CD4-positive, alpha-beta memory T cell (primary cell): Measurements from ENCODE around the gene FMO4. TPM values are rescaled to one million over a fixed set of nuclear protein-coding genes. Genes with fewer than 3 reads are reported as not detected.
"Not testable (repeated sequence)": the region's sequence is repeated elsewhere in the genome, so short reads cannot be mapped to it uniquely, and the experiment has no call there.

Experiments
- CTCF ChIA-PET: fragments of 350-600 bp; sonication (Branson Sonifier 250); formaldehyde crosslinking; loops from one replicate; lab custom pipeline; 2021; ENCODE audit warnings: inconsistent platforms; ENCODE audit not compliant: partially characterized antibody; lab: Charles Lee
- POLR2A ChIA-PET: fragments of 350-600 bp; sonication (Branson Sonifier 250); formaldehyde crosslinking; loops from one replicate; lab custom pipeline; 2021; ENCODE audit not compliant: partially characterized antibody; lab: Charles Lee
- DNase-seq, 5 donors: peaks; one replicate each; pipeline versions ENCODE4 v3.0.0 to v3.0.0-alpha.2; 2020 to 2022; ENCODE audit warnings: mixed read lengths in 1 of 5
- H3K27ac ChIP-seq: one replicate; pipeline ENCODE4 v1.7.0; 2013; ENCODE audit warnings: low read depth, low read length
- H3K27me3 ChIP-seq: 2 replicates; pipeline ENCODE4 v1.7.0; 2013; ENCODE audit warnings: mild to moderate bottlenecking, low read length, moderate library complexity; ENCODE audit not compliant: insufficient read depth
- H3K36me3 ChIP-seq: 2 replicates; pipeline ENCODE4 v1.7.0; 2013; ENCODE audit warnings: mild to moderate bottlenecking, low read length, moderate library complexity; ENCODE audit not compliant: insufficient read depth
- H3K4me1 ChIP-seq: 2 replicates; pipeline ENCODE4 v1.7.0; 2013; ENCODE audit warnings: mild to moderate bottlenecking, low read length, moderate library complexity; ENCODE audit not compliant: insufficient read depth
- H3K4me3 ChIP-seq, 2 donors: one replicate each; pipeline ENCODE4 v1.7.0; 2013; ENCODE audit warnings: low read length in 2 of 2, mild to moderate bottlenecking in 1 of 2
- H3K9me3 ChIP-seq, 2 donors: one replicate each; pipeline ENCODE4 v1.7.0; 2013; ENCODE audit warnings: low read length in 2 of 2, control low read depth in 1 of 2; ENCODE audit not compliant: control insufficient read depth in 1 of 2
- H3K27ac Mint-ChIP-seq, 7 donors: one replicate each; pipeline ENCODE4 v1.8.0; 2020 to 2021; ENCODE audit warnings: mixed read lengths in 7 of 7, mild to moderate bottlenecking in 6 of 7, inconsistent platforms in 3 of 7, moderate library complexity in 3 of 7
- H3K27me3 Mint-ChIP-seq, 2 donors: one replicate each; pipeline ENCODE4 v1.8.0; 2020 to 2021; ENCODE audit warnings: mixed read lengths in 2 of 2
- H3K36me3 Mint-ChIP-seq, 2 donors: one replicate each; pipeline ENCODE4 v1.8.0; 2020 to 2021; ENCODE audit warnings: mixed read lengths in 2 of 2, inconsistent platforms in 1 of 2, mild to moderate bottlenecking in 1 of 2
- H3K4me1 Mint-ChIP-seq, 4 donors: one replicate each; pipeline ENCODE4 v1.8.0; 2020 to 2021; ENCODE audit warnings: mixed read lengths in 4 of 4, mild to moderate bottlenecking in 1 of 4
- H3K4me3 Mint-ChIP-seq, 8 donors: one replicate each; pipeline ENCODE4 v1.8.0; 2020 to 2021; ENCODE audit warnings: mixed read lengths in 8 of 8, mild to moderate bottlenecking in 7 of 8, moderate library complexity in 6 of 8, inconsistent platforms in 3 of 8
- H3K9me3 Mint-ChIP-seq, 8 donors: one replicate each; pipeline ENCODE4 v1.8.0; 2020 to 2021; ENCODE audit warnings: mixed read lengths in 8 of 8, mild to moderate bottlenecking in 5 of 8, inconsistent platforms in 3 of 8, moderate library complexity in 1 of 8
- intact Hi-C: fragments of 100-400 bp; cut with micrococcal nuclease; formaldehyde crosslinking; loops from one replicate; pipeline ENCODE4 v1.15.1; 2023
- polyA plus RNA-seq, 2 donors: library from polyadenylated mRNA; unstranded; fragments of 300-500 nt; fragmentation: Illumina TruSeq; gene quantifications; one replicate each; pipeline ENCODE4 v1.2.3, GENCODE V29; 2021
- total RNA-seq, 2 experiments: library from RNA; stranded (reverse); gene quantifications; one replicate each; pipeline ENCODE4 v1.2.3, GENCODE V29; 2021

FMO4 gene
- total and polyA plus RNA-seq, 4 experiments from 2014 or later = 1.8 to 3.6 (median 2.9) TPM

DNA sequence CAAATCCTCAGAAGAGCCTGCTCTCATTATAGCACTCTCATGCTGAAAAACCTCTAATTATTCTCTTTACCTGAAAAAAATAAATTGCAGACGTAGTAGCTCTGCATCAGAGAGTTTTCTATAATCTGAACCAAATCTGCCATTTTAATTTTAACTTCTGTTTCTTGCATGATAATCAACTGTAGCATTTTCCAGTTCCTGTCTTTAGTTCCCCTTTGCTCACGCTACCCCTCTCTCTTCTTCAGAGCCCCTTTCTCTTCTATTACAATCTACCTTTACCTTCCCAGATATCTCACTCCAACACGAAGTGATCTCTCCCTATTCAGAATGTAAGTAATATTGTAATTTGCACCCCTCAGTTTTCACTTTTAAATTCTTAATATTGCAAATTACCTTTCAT lies 34.3 kb upstream of the FMO4 start:
- H3K27me3 ChIP-seq = no peaks in the 10 kb centered on the region
- no peaks in the 10 kb centered on the region for H3K4me1 ChIP-seq
- H3K4me3 Mint-ChIP-seq = no peak overlapping the region
- no peaks in the 10 kb centered on the region for H3K9me3 Mint-ChIP-seq
- no peaks in the 10 kb centered on the region for H3K4me1 Mint-ChIP-seq
- H3K9me3 ChIP-seq = no peaks in the 10 kb centered on the region
- intact Hi-C loops = no loop called here
- H3K27ac Mint-ChIP-seq = no peak overlapping the region
- ChIA-PET POLR2A (no interaction called here), CTCF (interaction anchor here (1.6 kb wide), 1 partner anchor 14 kb away, joined by 5 read pairs; no protein-coding TSS in a partner anchor)
- no peaks in the 10 kb centered on the region for H3K36me3 ChIP-seq
- H3K4me3 ChIP-seq = no peak overlapping the region
- no peak overlapping the region for H3K27ac ChIP-seq
- H3K27me3 Mint-ChIP-seq = peaks cover 7 to 18% of the 10 kb centered on the region in 2 donors
- H3K36me3 Mint-ChIP-seq = no peaks in the 10 kb centered on the region
- no peak for DNase-seq

DNA sequence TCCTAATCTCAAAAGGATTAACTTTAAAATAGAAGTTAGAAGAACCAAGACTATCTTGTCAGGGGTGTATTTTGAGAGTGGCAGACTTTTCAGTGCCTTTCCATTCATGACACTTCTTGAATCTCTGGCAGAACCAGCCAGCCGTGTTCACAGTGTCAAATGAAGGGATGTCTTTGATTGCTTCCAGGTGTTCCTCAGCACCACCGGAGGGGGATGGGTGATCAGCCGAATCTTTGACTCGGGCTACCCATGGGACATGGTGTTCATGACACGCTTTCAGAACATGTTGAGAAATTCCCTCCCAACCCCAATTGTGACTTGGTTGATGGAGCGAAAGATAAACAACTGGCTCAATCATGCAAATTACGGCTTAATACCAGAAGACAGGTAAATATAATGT lies 33.4 kb upstream of the FMO4 start:
- intact Hi-C loops = no loop called here
- H3K9me3 ChIP-seq = no peaks in the 10 kb centered on the region
- H3K36me3 Mint-ChIP-seq = no peaks in the 10 kb centered on the region
- H3K4me3 ChIP-seq = no peak overlapping the region
- H3K36me3 ChIP-seq = no peaks in the 10 kb centered on the region
- H3K27ac Mint-ChIP-seq = no peak overlapping the region
- ChIA-PET CTCF (interaction anchor here (1.2 kb wide), 1 partner anchor 12 kb away, joined by 3 read pairs; no protein-coding TSS in a partner anchor), POLR2A (no interaction called here)
- no peak overlapping the region for H3K4me3 Mint-ChIP-seq
- no peaks in the 10 kb centered on the region for H3K9me3 Mint-ChIP-seq
- no peaks in the 10 kb centered on the region for H3K4me1 Mint-ChIP-seq
- DNase-seq = no peak
- no peak overlapping the region for H3K27ac ChIP-seq
- H3K27me3 ChIP-seq = no peaks in the 10 kb centered on the region
- peaks cover 4 to 22% of the 10 kb centered on the region in 2 donors for H3K27me3 Mint-ChIP-seq
- no peaks in the 10 kb centered on the region for H3K4me1 ChIP-seq

DNA sequence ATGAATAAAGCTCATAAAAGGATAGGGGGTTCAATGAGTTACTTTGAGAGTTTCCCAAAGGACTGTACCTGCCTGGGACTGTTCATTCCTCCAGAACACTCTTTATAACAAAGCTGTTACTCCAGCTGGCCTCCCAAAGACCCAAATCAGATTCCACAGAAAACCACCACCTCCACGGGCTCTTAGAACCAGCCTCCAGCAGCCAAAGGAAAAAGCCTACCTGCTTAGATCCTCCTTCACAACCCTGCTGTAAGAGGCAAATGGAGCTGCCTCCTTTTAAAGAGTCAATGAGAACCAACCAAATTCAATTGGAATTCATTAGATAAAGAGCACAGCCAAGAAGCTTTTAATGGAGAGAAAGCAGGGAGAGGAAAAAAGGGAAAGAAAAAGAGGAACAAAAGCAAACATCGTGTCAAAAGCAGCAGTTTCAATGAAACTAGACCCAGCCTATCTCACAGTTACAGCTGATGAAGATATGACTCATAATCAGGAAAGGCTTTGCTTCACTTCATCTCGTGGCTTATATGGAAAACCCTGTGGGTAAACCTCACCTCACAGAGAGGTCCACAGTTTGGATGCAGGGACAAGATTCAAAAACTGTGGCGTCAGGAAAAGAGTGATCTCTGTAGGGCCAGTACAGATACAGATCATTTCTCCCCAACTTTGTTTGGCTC lies 27.8 kb upstream of the FMO4 start:
- Histone ChIP-seq H3K4me1 (no peaks in the 10 kb centered on the region), H3K27me3 (no peaks in the 10 kb centered on the region), H3K27ac (no peak overlapping the region), H3K9me3 (no peaks in the 10 kb centered on the region), H3K4me3 (no peak overlapping the region), H3K36me3 (no peaks in the 10 kb centered on the region)
- H3K36me3 Mint-ChIP-seq = no peaks in the 10 kb centered on the region
- H3K27ac Mint-ChIP-seq = no peak overlapping the region
- H3K9me3 Mint-ChIP-seq = no peaks in the 10 kb centered on the region
- intact Hi-C loops = no loop called here
- ChIA-PET CTCF (interaction anchor here (1.7 kb wide), 1 partner anchor 28 kb away, joined by 7 read pairs; the partner anchor contains the start of gene FMO4), POLR2A (no interaction called here)
- peaks cover 5 to 16% of the 10 kb centered on the region in 2 donors for H3K27me3 Mint-ChIP-seq
- no peak for DNase-seq
- H3K4me3 Mint-ChIP-seq = no peak overlapping the region
- H3K4me1 Mint-ChIP-seq = no peaks in the 10 kb centered on the region

DNA sequence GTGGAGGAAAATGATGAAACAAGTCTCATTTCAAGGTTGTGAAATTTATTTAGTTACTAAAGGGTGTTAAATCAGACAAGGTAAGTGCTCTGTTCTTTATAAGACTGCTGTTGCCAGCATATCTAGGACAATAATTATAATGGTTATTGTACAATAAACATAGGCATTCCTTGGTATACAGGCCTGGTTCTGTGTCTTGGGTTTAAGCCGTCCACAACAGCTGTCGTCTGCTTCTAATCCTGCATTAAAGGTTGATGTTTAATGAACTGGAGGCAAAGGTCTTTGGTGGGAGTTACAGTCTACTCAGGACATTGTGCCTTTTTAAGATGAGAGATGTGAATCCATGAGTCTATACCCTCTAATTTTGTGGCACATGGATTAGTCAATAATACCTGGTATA lies 23.4 kb upstream of the FMO4 start:
- H3K27ac Mint-ChIP-seq = no peak overlapping the region
- H3K27ac ChIP-seq = no peak overlapping the region
- H3K27me3 ChIP-seq = no peaks in the 10 kb centered on the region
- no peaks in the 10 kb centered on the region for H3K9me3 ChIP-seq
- intact Hi-C loops = no loop called here
- no peaks in the 10 kb centered on the region for H3K36me3 ChIP-seq
- DNase-seq = no peak
- ChIA-PET CTCF (no interaction called here), POLR2A (no interaction called here)
- no peaks in the 10 kb centered on the region for H3K36me3 Mint-ChIP-seq
- no peaks in the 10 kb centered on the region for H3K4me1 Mint-ChIP-seq
- no peak overlapping the region for H3K4me3 Mint-ChIP-seq
- no peaks in the 10 kb centered on the region for H3K4me1 ChIP-seq
- H3K9me3 Mint-ChIP-seq = peaks cover 0 to 3% (median 0%) of the 10 kb centered on the region in 8 donors
- no peak overlapping the region for H3K4me3 ChIP-seq
- peaks cover 6 to 13% of the 10 kb centered on the region in 2 donors for H3K27me3 Mint-ChIP-seq

DNA sequence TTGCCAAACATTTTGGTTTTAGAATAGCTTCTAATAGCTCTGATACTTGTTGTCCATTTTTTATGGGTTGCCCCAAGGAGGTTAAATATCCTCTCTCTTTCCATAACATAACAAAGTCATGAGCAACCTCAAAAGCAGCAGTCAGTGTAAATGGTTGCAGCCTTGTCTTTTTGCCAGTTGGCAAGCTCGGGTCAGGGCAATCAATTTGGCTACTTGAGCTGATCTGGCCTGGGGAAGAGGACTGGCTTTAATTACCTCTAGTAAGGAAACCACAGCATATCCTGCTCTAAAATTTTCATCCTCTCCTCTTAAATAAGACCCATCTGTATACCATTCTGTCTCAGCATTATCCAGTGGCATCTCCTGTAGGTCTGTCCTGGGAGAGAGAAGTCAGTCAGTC lies 21.2 kb upstream of the FMO4 start:
- Mint-ChIP-seq H3K27me3 (peaks cover 7 to 19% of the 10 kb centered on the region in 2 donors), H3K4me1 (no peaks in the 10 kb centered on the region), H3K27ac (no peak overlapping the region), H3K4me3 (no peak overlapping the region), H3K9me3 (peaks cover 0 to 4% (median 1%) of the 10 kb centered on the region in 8 donors), H3K36me3 (no peaks in the 10 kb centered on the region)
- no peaks in the 10 kb centered on the region for H3K4me1 ChIP-seq
- H3K36me3 ChIP-seq = no peaks in the 10 kb centered on the region
- no peak for DNase-seq
- H3K4me3 ChIP-seq = no peak overlapping the region
- H3K9me3 ChIP-seq = no peaks in the 10 kb centered on the region
- H3K27ac ChIP-seq = no peak overlapping the region
- POLR2A ChIA-PET = interaction anchor here (0.5 kb wide), 1 partner anchor 99 kb away, joined by 3 read pairs; no protein-coding TSS in a partner anchor
- H3K27me3 ChIP-seq = no peaks in the 10 kb centered on the region
- CTCF ChIA-PET = interaction anchor here (0.6 to 1.6 kb wide), 4 partner anchors 11 to 120 kb away, joined by 3 to 5 read pairs (median 3); no protein-coding TSS in a partner anchor
- intact Hi-C loops = no loop called here

DNA sequence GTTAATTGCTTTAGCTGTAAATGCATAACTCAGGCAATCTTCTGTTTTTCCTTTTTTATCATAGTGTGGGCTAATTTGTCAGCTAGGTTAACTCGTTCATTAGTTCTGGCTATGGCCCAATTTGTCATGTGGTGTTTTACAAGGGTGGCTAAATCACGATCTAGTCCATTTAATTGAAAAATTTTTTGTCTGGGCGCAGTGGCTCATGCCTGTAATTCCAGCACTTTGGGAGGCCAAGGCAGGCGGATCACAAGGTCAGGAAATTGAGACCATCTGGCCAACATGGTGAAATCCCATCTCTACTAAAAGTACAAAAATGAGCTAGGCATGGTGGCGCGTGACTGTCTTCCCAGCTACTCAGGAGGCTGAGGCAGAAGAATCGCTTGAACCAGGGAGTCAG lies 18.6 kb upstream of the FMO4 start:
- H3K27ac ChIP-seq, H3K36me3 ChIP-seq, H3K36me3 Mint-ChIP-seq, H3K9me3 ChIP-seq, H3K4me1 ChIP-seq, H3K4me3 ChIP-seq, DNase-seq, POLR2A ChIA-PET, intact Hi-C loops, H3K27ac Mint-ChIP-seq, H3K4me1 Mint-ChIP-seq, H3K27me3 ChIP-seq, H3K4me3 Mint-ChIP-seq: not testable (repeated sequence)
- peaks cover 4 to 23% (median 17%) of the 10 kb centered on the region in 8 donors for H3K9me3 Mint-ChIP-seq
- CTCF ChIA-PET = interaction anchor here (1.4 kb wide), 2 partner anchors 18 to 22 kb away, joined by 3 to 4 read pairs; partner anchors contain the start of gene FMO4
- H3K27me3 Mint-ChIP-seq = peaks cover 13 to 18% of the 10 kb centered on the region in 2 donors

DNA sequence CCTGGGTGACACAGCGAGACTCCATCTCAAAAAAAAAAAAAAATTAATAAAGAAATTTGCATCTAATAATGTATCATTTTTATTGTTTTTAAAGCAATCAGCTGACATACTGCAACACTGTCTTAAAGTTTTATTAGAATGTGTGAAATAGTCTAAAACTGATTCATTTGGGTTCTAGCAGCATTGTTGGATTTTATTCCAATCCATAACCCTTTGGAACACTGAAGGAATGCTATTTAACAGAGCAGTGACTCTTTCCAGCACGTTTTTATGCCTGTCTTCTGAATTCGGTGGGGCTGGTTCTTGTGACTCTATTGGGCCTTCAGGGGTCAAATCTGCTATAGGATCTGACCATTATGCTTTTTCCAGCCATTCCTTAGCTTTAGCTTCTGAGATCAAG lies 18.2 kb upstream of the FMO4 start:
- ChIA-PET CTCF (interaction anchor here (0.9 to 1.4 kb wide), 3 partner anchors 18 to 50 kb away, joined by 3 to 4 read pairs (median 3); partner anchors contain the start of gene FMO4), POLR2A (no interaction called here)
- Mint-ChIP-seq H3K27ac (no peak overlapping the region), H3K4me3 (no peak overlapping the region), H3K27me3 (peaks cover 13 to 18% of the 10 kb centered on the region in 2 donors), H3K36me3 (peaks cover 0 to 2% of the 10 kb centered on the region in 2 donors), H3K9me3 (peaks cover 4 to 27% (median 19%) of the 10 kb centered on the region in 8 donors), H3K4me1 (no peaks in the 10 kb centered on the region)
- DNase-seq = no peak
- Histone ChIP-seq H3K27ac (no peak overlapping the region), H3K36me3 (no peaks in the 10 kb centered on the region), H3K4me1 (no peaks in the 10 kb centered on the region), H3K4me3 (no peak overlapping the region), H3K9me3 (no peaks in the 10 kb centered on the region), H3K27me3 (no peaks in the 10 kb centered on the region)
- intact Hi-C loops = no loop called here
